K562 (cell line): ENCODE results near the gene TMEM222. TPM values are rescaled to one million over a fixed set of nuclear protein-coding genes. Genes with fewer than 3 reads are reported as not detected.
A peak's percentile ranks its signal among the peaks of the same experiment; 100 is the strongest.

Experiments
- ELK1 ChIP-seq: sonication (generic); formaldehyde crosslinking; IDR thresholded peaks from 2 replicates; pipeline ENCODE4 v1.8.1; 2022; ENCODE audit warnings: missing genetic modification reagents
- GATAD2A ChIP-seq: fragments of 450-650 bp; IDR thresholded peaks from 2 replicates; pipeline ENCODE4 v1.6.1; 2017
- HIVEP1 ChIP-seq: fragments of 250-450 bp; sonication (Bioruptor Pico); IDR thresholded peaks from 2 replicates; pipeline ENCODE4 v1.4.0; 2020; ENCODE audit warnings: mild to moderate bottlenecking
- HLTF ChIP-seq: fragments of 450-650 bp; IDR thresholded peaks from 2 replicates; pipeline ENCODE4 v1.6.1; 2016
- JUN ChIP-seq, 2 experiments: sonication (generic) in 1 of 2; formaldehyde crosslinking in 1 of 2; IDR thresholded peaks; 2 replicates each; pipeline versions ENCODE4 v1.6.1 to v1.8.0; 2012 to 2022; ENCODE audit warnings: borderline replicate concordance in 2 of 2, mild to moderate bottlenecking in 2 of 2, improper control_type of control experiment in 1 of 2, low read depth in 1 of 2, low read length in 1 of 2, missing genetic modification reagents in 1 of 2
- KLF16 ChIP-seq: IDR thresholded peaks from 2 replicates; pipeline ENCODE4 v1.6.1; 2016; ENCODE audit warnings: antibody characterized with exemption
- NFIX ChIP-seq: fragments of 250-450 bp; sonication (Bioruptor Pico); IDR thresholded peaks from 2 replicates; pipeline ENCODE4 v1.4.0; 2020; ENCODE audit warnings: low read depth, mild to moderate bottlenecking, moderate library complexity
- NR1H2 ChIP-seq: sonication (generic); formaldehyde crosslinking; IDR thresholded peaks from 2 replicates; pipeline ENCODE4 v1.4.0; 2020; ENCODE audit warnings: mild to moderate bottlenecking, missing genetic modification reagents
- NR2C2 ChIP-seq, 2 experiments: fragments of 200-800 bp in 1 of 2; sonication (Bioruptor generic) in 1 of 2; sonication (generic) in 1 of 2; formaldehyde crosslinking in 1 of 2; IDR thresholded peaks; 2 replicates each; pipeline versions ENCODE4 v1.6.1 to v1.8.0; 2016 to 2022; ENCODE audit warnings: mild to moderate bottlenecking in 1 of 2, missing compliant biosample characterization in 1 of 2, missing genetic modification characterization in 1 of 2, missing genetic modification reagents in 1 of 2
- NUFIP1 ChIP-seq: fragments of 450-650 bp; IDR thresholded peaks from 2 replicates; pipeline ENCODE4 v1.6.1; 2018; ENCODE audit not compliant: partially characterized antibody
- SAFB2 ChIP-seq: fragments of 200-400 bp; formaldehyde crosslinking; IDR thresholded peaks from 2 replicates; pipeline ENCODE4 v1.6.1; 2018; ENCODE audit warnings: borderline replicate concordance, low read length, low read depth, moderate library complexity; ENCODE audit not compliant: severe bottlenecking
- SIN3A ChIP-seq, 2 experiments: fragments of 150-350 bp in 1 of 2; IDR thresholded peaks; 2 replicates each; pipeline ENCODE4 v1.6.1; 2011 to 2016; ENCODE audit warnings: borderline replicate concordance in 2 of 2, low read depth in 2 of 2, low read length in 2 of 2, mild to moderate bottlenecking in 2 of 2, moderate library complexity in 2 of 2; ENCODE audit not compliant: control insufficient read depth in 1 of 2
- SP2 ChIP-seq: IDR thresholded peaks from 2 replicates; pipeline ENCODE4 v1.6.1; 2011; ENCODE audit warnings: mild to moderate bottlenecking, low read depth, low read length, moderate library complexity; ENCODE audit not compliant: poor library complexity, severe bottlenecking; ENCODE audit errors: extremely low read depth
- SPI1 ChIP-seq: IDR thresholded peaks from 2 replicates; pipeline ENCODE4 v1.6.1; 2011; ENCODE audit warnings: low read depth, low read length, control low read depth, borderline replicate concordance
- TBP ChIP-seq: optimal IDR thresholded peaks from 2 replicates; pipeline ENCODE3; 2011; ENCODE audit warnings: low read depth, low read length, improper control_type of control experiment
- YBX1 ChIP-seq: fragments of 450-650 bp; IDR thresholded peaks from 2 replicates; pipeline ENCODE4 v1.7.1; 2016; ENCODE audit warnings: mild to moderate bottlenecking
- ZFPM2 ChIP-seq: fragments of 250-450 bp; sonication (Bioruptor Pico); IDR thresholded peaks from 2 replicates; pipeline ENCODE4 v1.5.1; 2022; ENCODE audit warnings: mild to moderate bottlenecking
- ZNF217 ChIP-seq: sonication (generic); formaldehyde crosslinking; IDR thresholded peaks from 2 replicates; pipeline ENCODE4 v1.8.0; 2022; ENCODE audit warnings: mild to moderate bottlenecking, missing genetic modification reagents
- ZNF24 ChIP-seq: fragments of 450-650 bp; IDR thresholded peaks from 2 replicates; pipeline ENCODE4 v1.6.1; 2016
- ZNF347 ChIP-seq: fragments of 450-650 bp; formaldehyde crosslinking; IDR thresholded peaks from 2 replicates; pipeline ENCODE4 v1.4.0; 2020; ENCODE audit warnings: low read depth, mild to moderate bottlenecking, moderate library complexity
- ZNF41 ChIP-seq: fragments of 250-450 bp; sonication (Bioruptor Pico); conservative IDR thresholded peaks from 2 replicates; pipeline ENCODE4 v1.4.0; 2020; ENCODE audit warnings: mild to moderate bottlenecking
- ZNF431 ChIP-seq: sonication (generic); formaldehyde crosslinking; IDR thresholded peaks from 2 replicates; pipeline ENCODE4 v1.8.0; 2022; ENCODE audit warnings: mild to moderate bottlenecking, missing genetic modification reagents
- ZNF589 ChIP-seq: fragments of 200-800 bp; sonication (Bioruptor generic); IDR thresholded peaks from 2 replicates; pipeline ENCODE4 v1.6.1; 2016; ENCODE audit warnings: low read depth, missing genetic modification characterization, missing compliant biosample characterization
- polyA plus RNA-seq, 8 experiments: library from polyadenylated mRNA; depleted of rRNA in 4 of 8; stranded (reverse) in 5 of 8; unstranded in 3 of 8; fragments of >200 nt; fragmentation: Nextera tagmentation in 2 of 8; fragmentation: Illumina TruSeq in 1 of 8; extraction: Ambion mirVana in 2 of 8; extraction: Trizol in 1 of 8; gene quantifications; 2 replicates each; pipeline versions ENCODE4 v1.2.1 to v1.2.3, GENCODE V29; 2011 to 2014; ENCODE audit warnings: inconsistent platforms in 1 of 8, missing spikeins in 1 of 8
- total RNA-seq, 7 experiments: library from RNA; depleted of rRNA in 6 of 7; stranded (reverse); fragments of >200 nt in 6 of 7; fragmentation: Illumina TruSeq in 2 of 7; extraction: Trizol in 2 of 7; gene quantifications; 2 replicates each; pipeline versions ENCODE4 v1.2.1 to v1.2.3, GENCODE V29; 2011 to 2021; ENCODE audit warnings: low replicate concordance in 1 of 7
- TF ChIP-seq, protein P1 (sequence below): sonication (generic); formaldehyde crosslinking; IDR thresholded peaks from 2 replicates; pipeline ENCODE4 v1.4.0; 2020; ENCODE audit warnings: mild to moderate bottlenecking, missing genetic modification reagents
- TF ChIP-seq, protein P2 (sequence below): fragments of 450-650 bp; formaldehyde crosslinking; IDR thresholded peaks from 2 replicates; pipeline ENCODE4 v1.4.0; 2022; ENCODE audit warnings: missing genetic modification characterization

TMEM222 gene
- total and polyA plus RNA-seq, 9 of the 15 experiments (the other 6 are each of a cell fraction or from before 2014, with no cell fraction given), result 6.9 to 48.0 (median 32.8) TPM

DNA sequence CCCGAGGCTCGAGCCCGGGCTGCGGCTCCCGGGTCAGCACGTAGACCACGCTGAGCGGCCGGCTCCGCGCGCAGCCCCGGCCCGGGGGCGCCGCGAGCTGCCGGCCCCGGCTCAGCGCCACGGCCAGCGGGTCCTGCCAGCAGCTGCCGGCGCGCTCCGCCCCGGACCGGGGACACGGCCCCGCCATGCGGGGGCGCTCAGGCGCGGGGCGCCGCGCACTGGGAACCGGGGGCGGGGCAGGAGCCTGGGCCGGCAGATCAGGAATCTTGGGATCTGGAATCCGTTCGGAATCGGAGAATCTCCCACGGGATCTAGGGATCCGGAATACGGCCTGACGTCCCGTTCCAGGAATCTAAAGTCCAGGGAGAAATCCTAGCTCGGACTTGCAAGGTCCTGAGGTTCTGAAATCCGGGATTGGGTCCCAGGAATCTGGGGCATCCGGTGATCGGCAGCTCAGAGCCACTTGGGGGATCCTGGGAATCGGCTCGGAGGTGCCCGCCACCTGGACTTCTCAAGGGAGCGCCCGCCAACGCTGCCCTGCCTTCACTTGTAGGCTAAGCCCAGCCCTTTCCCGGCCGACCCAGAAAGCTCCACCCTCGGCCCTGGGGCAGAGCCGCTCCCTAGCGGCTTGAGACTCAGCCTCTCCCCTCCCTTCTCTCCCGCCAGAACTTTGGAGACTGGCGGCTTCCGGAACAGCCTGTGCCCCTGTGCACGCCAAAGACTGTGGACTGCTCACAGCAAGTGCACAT is 44.6 kb downstream of the TMEM222 start, which contains the start of gene MAP3K6 (continued):
- TF ChIP-seq, protein P1, sequence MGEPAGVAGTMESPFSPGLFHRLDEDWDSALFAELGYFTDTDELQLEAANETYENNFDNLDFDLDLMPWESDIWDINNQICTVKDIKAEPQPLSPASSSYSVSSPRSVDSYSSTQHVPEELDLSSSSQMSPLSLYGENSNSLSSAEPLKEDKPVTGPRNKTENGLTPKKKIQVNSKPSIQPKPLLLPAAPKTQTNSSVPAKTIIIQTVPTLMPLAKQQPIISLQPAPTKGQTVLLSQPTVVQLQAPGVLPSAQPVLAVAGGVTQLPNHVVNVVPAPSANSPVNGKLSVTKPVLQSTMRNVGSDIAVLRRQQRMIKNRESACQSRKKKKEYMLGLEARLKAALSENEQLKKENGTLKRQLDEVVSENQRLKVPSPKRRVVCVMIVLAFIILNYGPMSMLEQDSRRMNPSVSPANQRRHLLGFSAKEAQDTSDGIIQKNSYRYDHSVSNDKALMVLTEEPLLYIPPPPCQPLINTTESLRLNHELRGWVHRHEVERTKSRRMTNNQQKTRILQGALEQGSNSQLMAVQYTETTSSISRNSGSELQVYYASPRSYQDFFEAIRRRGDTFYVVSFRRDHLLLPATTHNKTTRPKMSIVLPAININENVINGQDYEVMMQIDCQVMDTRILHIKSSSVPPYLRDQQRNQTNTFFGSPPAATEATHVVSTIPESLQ (CRISPR knock-in tag), result no peak
- TF ChIP-seq YBX1 (no peak), NUFIP1 (no peak), ZNF589 (CRISPR knock-in tag) (no peak), TBP (peak; percentile 60), ZNF347 (CRISPR knock-in tag) (no peak), GATAD2A (no peak), SIN3A (IDR thresholded peaks at IDR 0.05; ENCODE audit: borderline replicate concordance in 2 of 2, control insufficient read depth in 1 of 2, low read depth in 2 of 2, low read length in 2 of 2) (0 out of 4 replicates have a peak, but pooled peaks have one; percentile 43 to 63), SPI1 (no peak), ZFPM2 (no peak), HLTF (no peak), HIVEP1 (CRISPR knock-in tag) (no peak), KLF16 (peak; percentile 36; the same call in 1 of the 2 replicates), JUN (IDR thresholded peaks at IDR 0.05; ENCODE audit: borderline replicate concordance, low read depth, low read length) (0 out of 2 replicates have a peak, but pooled peaks have one; percentile 20), JUN (CRISPR knock-in tag; IDR thresholded peaks at IDR 0.05; ENCODE audit: borderline replicate concordance) (0 out of 2 replicates have a peak, but pooled peaks have one; percentile 30), ZNF24 (peak; percentile 77; the same call in 1 of the 2 replicates), NR1H2 (CRISPR knock-in tag) (0 out of 2 replicates have a peak, but pooled peaks have one; percentile 30), ZNF217 (no peak), NFIX (no peak), ZNF41 (CRISPR knock-in tag) (no peak), SP2 (no peak), ELK1 (no peak), NR2C2 (CRISPR knock-in tag; IDR thresholded peaks at IDR 0.05) (no peak), NR2C2 (tag; IDR thresholded peaks at IDR 0.05) (no peak), SAFB2 (no peak), ZNF431 (CRISPR knock-in tag) (no peak)
- TF ChIP-seq, protein P2, sequence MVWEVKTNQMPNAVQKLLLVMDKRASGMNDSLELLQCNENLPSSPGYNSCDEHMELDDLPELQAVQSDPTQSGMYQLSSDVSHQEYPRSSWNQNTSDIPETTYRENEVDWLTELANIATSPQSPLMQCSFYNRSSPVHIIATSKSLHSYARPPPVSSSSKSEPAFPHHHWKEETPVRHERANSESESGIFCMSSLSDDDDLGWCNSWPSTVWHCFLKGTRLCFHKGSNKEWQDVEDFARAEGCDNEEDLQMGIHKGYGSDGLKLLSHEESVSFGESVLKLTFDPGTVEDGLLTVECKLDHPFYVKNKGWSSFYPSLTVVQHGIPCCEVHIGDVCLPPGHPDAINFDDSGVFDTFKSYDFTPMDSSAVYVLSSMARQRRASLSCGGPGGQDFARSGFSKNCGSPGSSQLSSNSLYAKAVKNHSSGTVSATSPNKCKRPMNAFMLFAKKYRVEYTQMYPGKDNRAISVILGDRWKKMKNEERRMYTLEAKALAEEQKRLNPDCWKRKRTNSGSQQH (CRISPR knock-in tag), result no peak
